ENCODE results near the gene AATF. TPM values are rescaled to one million over a fixed set of nuclear protein-coding genes. Genes with fewer than 3 reads are reported as not detected.

AATF gene
- total RNA-seq, 1 donor from 2014 or later = 23.9 TPM

DNA sequence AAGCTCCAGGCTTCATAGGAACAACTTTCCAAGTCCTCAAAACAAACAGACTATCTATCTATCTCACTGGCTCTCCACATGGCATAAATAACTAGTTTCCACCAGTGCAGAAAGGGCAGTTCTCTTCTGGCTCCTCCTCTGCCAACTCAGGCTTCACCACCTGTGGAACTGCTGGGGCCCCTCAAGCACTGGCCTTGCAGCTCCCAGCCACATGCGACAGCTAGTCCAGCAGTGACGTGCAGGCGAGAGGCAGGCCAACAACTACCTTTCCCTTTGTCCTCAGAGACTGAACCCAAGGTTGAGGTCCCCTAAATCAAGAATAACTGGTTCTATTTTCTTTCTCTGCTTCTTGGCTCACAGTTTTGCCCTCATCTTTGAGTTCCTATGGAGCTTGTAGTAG is 137.6 kb downstream of the AATF start:
- intact Hi-C loops (cut with DNase I) = no loop called here
- ATAC-seq = no peak
- no peak for DNase-seq (ENCODE audit: missing footprints)

DNA sequence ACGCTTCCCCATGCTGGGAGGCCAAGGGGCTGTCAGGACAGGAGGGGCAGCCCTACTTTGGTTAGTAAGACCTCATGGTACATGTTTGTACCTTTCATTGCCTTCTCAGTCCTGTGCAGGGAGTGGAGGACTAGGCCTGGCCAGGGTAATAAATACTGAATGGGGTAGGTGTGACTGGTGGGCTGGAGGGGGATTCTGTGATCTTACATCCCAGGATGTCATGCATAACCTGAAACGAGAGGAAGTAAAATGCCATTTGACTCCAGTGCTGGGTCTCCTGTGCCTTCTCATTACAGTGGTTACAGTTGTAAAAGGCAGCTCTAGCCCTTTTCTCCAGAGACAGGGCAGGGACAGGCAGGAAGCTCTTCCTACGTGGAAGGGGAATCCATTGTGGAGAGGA is 138.2 kb downstream of the AATF start:
- ATAC-seq (no peak), DNase-seq (ENCODE audit: missing footprints) (no peak)
- intact Hi-C loops (cut with DNase I) = no loop called here

DNA sequence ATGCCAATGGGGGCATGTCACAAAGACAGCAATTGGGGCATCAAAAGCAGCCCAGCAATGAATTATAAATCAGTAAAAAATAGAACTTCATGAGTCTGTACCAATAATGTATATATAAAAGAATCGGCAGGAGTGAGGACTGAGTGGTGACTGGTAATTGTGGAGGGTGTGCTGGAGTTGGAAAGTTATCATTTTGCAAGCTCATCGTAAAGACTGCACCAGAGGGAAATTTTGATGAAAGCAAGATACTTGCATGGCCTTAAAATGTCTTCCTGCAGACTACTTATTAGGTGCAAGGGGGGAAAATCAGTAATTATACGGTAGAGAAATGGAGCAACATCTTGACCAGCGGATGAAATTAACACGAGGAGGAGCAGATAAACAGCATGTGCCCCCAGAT is 138.9 kb downstream of the AATF start:
- DNase-seq (ENCODE audit: missing footprints) (no peak), ATAC-seq (no peak)
- intact Hi-C loops (cut with DNase I) = no loop called here

DNA sequence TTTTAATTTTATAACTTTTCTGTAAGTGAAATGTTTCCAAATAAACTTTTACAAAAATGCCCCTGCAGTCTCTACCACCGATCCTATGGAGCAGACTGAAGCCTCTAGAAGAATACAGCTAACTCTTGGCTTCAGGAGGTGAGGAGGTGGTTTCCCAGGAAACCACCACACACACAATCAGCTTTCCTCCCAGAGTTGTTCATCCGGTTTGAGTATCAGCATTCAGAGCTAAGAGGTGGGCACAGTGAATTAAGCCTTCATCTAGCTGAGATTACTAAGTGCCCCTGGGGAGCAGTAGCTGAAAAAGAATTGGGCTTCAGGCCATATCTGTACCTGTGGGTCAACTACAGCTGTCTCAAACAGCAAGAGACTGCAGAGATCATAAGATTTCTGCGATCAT is 139.7 kb downstream of the AATF start:
- ATAC-seq = no peak
- DNase-seq (ENCODE audit: missing footprints) = no peak
- intact Hi-C loops (cut with DNase I) = no loop called here

DNA sequence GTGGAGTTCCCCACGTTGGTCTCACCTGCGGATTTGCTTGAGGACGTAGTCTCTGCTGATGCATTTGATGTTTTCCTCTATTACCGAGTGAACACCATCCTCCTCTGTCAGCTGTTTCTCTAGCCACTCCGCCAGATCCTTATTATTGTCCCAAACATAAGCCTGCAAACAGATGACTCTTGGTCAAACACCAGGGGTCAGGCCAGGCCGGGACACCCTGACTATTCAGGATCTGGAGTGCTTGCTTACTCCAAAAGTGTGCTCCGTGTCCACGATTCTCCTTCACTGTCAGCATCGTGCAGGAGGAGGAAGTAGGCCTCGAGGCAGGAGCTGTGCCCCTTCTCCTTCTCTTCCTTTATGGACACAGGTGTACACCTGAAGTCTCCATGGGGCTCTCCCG is 140.2 kb downstream of the AATF start:
- ATAC-seq (no peak), DNase-seq (ENCODE audit: missing footprints) (no peak)
- intact Hi-C loops (cut with DNase I) = no loop called here

DNA sequence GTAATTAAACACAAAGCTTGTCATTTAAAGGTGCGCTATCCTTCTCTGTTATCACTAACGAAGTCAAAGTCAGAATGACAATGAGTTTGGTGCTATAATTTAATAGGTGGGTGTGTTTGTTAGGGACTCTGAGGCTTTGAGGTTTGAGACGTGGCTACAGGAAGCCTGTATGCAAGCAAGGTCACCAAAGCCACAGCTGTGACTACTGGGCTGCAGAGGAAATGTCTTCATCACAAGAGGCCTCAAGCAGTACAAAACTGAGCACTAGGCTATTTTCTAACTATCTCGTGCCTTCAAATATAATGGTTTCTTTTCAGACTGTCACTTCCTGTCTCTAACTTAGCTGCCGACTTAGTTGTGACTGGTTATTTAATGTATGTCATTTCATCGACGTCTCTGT is 141.2 kb downstream of the AATF start:
- intact Hi-C loops (cut with DNase I) = no loop called here
- ATAC-seq (peak; percentile 48), DNase-seq (ENCODE audit: missing footprints) (no peak)

DNA sequence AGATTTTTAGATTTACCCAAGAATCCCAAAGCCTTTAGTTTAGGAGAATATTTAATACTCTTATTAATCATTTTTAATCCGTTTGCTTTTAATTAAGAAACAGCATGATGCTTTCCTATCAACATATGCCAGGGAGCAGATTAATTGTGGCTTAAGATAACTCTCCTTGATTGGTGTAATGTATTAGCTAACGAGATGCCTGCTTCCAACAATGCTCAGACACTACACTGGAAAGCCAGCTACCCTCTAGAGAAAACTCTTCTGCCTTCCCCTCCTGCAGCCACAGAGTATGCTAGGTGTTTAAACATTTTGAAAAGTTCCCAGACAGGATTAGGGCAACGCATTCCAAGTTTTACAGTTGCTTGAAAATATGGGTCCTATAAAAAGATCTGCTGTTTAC is 142.2 kb downstream of the AATF start:
- intact Hi-C loops (cut with DNase I) = no loop called here

DNA sequence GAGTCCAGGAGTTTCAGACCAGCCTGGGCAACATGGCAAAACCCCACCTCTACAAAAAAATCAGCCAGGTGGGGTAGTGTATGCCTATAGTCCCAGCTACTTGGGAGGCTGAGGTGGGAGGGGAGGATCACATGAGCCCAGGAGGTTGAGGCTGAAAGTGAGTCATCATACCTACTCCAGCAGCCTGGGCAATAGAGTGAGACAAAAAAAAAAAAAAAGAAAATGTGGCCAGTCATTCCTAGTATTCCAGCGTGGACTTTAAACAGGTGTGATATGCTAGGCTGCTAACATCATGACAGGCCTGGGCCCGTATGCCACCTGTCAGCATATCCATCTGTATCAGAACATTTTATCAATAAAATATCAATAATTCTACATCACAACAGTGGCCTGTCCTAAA is 143.3 kb downstream of the AATF start:
- ATAC-seq = no peak
- intact Hi-C loops (cut with DNase I) = no loop called here
- DNase-seq (ENCODE audit: missing footprints) = no peak

More for the DNA sequence above, 142.2 kb downstream of the AATF start:
- DNase-seq (ENCODE audit: missing footprints) (no peak), ATAC-seq (no peak)

DNA sequence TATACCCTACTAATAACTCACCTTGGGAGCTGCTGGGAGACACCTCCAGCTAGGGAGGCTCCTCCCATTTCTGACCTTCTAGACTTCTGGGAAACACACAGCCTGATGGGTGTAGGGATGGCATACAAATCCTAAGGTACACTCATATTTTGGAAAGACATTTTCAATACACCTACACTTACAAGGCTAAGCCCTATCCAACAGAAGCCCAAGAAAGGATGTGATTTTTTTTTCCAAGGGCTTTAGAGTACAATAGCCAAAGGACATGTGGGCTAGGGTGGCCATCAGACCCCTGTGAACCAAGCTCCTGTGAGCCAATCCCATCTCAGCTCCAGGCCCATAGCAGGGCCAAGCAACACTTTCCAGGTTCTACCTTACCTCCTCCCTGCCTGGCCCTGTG is 143.9 kb downstream of the AATF start:
- ATAC-seq = no peak
- intact Hi-C loops (cut with DNase I) = no loop called here

DNA sequence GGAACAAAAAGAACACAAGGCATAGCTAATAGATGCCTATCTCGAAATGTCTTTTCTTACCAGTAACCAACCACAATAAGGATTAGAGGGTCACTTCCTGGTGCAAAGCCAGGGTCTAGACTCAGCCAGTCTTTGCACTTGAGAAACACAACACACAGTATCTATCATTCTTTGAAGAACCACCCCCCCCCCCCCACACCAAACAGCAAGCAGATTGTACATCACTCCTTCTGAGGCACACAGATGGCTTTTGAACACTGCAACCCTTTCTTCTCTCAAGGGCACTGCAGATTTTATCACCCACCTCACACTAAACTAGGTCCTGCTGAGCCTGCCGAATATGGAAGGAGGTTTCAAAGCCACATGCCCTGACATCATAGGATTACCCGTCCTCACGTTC is 145.6 kb downstream of the AATF start:
- intact Hi-C loops (cut with DNase I) = no loop called here
- ATAC-seq (no peak), DNase-seq (ENCODE audit: missing footprints) (no peak)

More for the DNA sequence above, 143.9 kb downstream of the AATF start:
- DNase-seq (ENCODE audit: missing footprints) = no peak

DNA sequence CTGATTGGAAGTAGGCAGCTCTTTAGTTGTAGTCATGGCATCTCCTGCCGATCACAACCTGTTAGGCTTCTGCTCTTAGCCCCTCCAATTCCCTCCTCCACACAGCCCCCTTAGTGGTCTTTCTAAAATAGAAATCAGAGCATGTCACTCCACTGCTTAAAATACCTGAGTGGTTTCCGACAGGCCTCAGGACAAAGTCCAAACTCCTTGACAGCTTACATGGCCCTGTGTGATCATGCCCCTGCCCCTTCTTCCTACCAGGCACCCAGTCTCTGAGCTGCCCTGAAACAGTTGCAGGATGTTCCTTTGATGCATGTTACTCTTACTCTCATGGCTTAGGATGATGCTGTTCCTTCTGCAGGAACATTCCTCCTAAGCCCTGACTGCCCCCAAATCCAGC is 147.3 kb downstream of the AATF start:
- intact Hi-C loops (cut with DNase I) = no loop called here
- no peak for DNase-seq (ENCODE audit: missing footprints)
- no peak for ATAC-seq

DNA sequence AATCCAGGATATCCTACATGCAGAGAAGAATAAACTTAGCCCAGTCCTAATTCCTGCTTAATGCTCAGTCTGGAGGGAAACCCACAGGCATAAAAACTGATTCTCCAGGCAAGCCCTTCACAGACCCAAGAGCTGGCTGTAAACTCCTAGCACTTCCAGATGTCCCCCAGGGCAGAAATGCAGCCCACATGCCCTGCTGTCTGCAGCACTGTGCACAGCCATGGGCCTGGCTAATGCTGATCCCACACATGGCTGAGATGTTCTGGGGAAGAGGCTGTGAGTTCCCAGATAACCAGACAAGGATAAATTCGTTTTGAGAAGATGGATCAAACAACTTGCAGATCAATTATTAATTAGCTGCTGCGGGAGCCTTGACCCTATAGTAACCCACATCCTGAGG is 148.4 kb downstream of the AATF start:
- intact Hi-C loops (cut with DNase I) = no loop called here

DNA sequence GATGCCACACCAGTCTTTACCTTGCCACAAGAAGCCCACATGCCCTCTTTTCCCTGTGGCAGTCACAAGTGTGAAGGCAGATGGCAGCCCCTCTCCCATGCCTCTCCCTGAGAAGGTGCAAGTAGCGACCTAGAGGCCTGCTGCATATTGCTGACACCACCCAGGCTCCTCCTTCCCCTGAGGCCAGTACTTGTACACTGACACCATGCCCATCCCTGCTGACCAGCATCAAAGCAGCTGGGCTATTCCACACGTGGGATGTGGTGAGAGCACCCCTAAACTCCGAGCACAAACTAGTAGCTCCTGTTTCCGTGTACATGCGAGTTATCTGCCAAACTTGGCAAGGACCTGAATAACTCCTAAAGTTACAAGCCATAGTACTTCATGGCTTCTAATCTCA is 149.4 kb downstream of the AATF start:
- no peak for ATAC-seq
- intact Hi-C loops (cut with DNase I) = no loop called here
- DNase-seq (ENCODE audit: missing footprints) = no peak

More for the DNA sequence above, 148.4 kb downstream of the AATF start:
- ATAC-seq (no peak), DNase-seq (ENCODE audit: missing footprints) (no peak)

DNA sequence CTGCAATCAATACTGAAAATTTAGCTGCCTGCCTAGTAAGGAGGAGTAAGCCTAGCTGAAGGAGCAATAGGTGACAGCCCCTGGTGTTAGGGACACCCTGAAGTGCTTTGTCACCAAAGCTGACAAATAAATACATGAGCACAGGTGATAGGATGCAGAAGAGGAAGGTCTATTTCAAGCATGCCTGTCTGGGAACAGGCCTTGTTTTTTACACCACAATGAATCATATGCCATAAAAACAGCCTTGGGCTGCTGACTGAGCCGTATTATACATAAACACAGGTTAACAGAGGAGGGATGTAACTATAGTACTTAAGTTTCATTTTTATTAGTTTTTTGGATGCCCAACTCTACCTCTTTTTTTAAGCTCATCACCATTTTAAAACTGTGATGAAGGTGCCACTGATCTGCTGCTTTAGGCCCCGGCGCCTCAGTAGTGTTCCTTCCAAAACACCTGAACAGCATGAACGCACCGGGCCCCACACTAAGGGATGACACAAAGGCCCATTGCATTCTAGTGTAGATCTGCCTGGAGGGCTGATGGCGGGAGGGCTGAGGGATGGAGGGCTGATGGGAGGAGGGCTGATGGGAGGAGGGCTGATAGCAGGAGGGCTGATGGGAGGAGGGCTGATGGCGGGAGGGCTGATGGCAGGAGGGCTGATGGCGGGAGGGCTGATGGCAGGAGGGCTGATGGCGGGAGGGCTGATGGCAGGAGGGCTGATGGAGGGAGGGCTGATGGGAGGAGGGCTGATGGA is 150.3 kb downstream of the AATF start:
- no peak for ATAC-seq
- intact Hi-C loops (cut with DNase I) = no loop called here
- no peak for DNase-seq (ENCODE audit: missing footprints)

DNA sequence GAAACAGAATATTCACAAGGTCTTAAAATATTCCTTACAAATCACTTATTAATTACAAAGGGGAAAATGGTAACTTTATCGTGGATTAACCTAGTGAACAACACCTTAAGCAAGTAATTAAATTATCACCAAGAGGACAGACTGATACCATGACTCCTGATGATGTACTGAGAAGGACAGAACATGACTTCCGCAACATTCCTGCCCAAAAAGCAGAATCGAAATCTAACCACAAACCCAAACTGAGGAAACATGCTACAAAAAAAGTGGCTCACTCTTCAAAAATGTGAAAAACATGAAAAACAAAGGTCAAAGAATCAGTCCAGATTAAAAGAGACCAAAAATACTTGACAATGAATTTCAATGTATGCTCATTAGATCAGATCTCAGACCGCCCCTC is 151.5 kb downstream of the AATF start:
- no peak for ATAC-seq
- intact Hi-C loops (cut with DNase I) = no loop called here
- no peak for DNase-seq (ENCODE audit: missing footprints)

DNA sequence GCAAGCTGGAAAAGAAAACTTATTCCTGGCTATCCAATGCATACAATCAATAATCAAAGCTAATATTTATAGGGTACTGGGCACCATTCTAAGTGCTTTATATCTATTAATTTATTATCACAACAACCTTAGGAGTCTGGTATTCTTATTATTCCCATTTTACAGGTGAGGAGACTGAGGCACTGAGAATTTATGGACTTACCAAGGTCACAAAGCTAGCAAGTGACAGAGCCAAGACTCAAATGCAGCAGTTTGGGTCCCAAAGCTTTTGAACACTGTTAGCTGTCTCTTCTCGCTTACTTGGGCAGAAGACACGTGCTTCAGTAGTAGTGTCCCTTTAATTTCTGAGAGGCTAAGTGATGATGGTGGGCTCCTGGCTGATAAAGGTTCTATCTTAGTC is 152.6 kb downstream of the AATF start:
- ATAC-seq = no peak

DNA sequence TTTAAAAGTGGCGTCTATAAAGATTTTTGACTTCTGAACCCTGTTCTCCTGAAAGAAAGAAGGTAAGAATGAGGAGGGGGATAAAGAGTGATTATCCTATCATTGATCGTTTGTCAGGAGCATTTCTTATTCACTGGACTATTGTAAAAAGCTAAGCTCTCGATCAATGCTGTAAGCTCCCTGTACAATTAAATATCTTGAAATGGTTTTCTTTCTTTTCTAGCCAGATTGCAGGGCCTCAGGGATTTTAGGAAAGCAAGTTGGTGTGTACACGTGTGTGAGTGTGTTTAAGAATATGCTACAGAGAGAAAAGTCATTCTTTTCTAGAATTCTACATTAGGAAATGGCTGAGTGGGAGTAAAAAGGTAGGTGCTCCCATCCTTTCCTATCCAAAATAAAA is 154.5 kb downstream of the AATF start:
- intact Hi-C loops (cut with DNase I) = no loop called here
- ATAC-seq = no peak

More for the DNA sequence above, 152.6 kb downstream of the AATF start:
- intact Hi-C loops (cut with DNase I) = no loop called here
- DNase-seq (ENCODE audit: missing footprints) = no peak

DNA sequence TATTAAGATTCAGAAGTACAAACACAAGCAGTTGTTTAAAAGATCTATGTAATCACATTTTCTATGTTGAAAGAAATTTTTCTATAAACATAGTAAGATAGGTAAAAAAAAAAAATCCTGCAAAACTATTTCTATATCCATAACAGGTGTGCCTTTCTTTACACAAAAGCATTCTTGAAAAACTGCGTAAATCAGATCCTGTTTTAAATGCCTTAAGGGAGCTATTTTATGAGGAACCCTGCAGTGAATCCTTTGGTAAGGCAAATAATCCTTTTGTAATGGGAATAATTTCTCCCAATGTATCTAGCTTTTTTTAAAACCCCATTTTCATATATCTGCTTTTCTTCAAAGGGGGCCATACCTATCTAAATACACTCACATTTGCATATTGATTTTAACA is 157.3 kb downstream of the AATF start:
- intact Hi-C loops (cut with DNase I) = no loop called here
- ATAC-seq = no peak
- no peak for DNase-seq (ENCODE audit: missing footprints)

More for the DNA sequence above, 154.5 kb downstream of the AATF start:
- DNase-seq (ENCODE audit: missing footprints) = no peak

Measured in Right ventricle myocardium inferior (tissue), 1 donor.